DND-41 (cell line): ENCODE results near the gene CDH23.
A peak's percentile ranks its signal among the peaks of the same experiment; 100 is the strongest.

Source experiments
- ATAC-seq: fragments of 200-7000 bp; cut with Tn5 transposase; 3 replicates; pipeline ENCODE4 v1.9.1; 2021; ENCODE audit warnings: low read depth; ENCODE audit not compliant: insufficient read depth
- DNase-seq: peaks from one replicate; pipeline ENCODE4 v3.0.0-alpha.2; 2020
- H2AFZ ChIP-seq: 2 replicates; pipeline ENCODE4 v1.6.0; 2012; ENCODE audit warnings: low read depth, low read length
- H3K27ac ChIP-seq: 2 replicates; pipeline ENCODE4 v1.5.1; 2012; ENCODE audit warnings: low read length, inconsistent platforms
- H3K27me3 ChIP-seq: fragments of 200-600 bp; sonication (generic); 2 replicates; pipeline ENCODE4 v1.6.0; 2012; ENCODE audit warnings: low read length, mild to moderate bottlenecking, inconsistent platforms; ENCODE audit not compliant: insufficient read depth, poor library complexity
- H3K36me3 ChIP-seq: 2 replicates; pipeline ENCODE4 v1.5.1; 2012; ENCODE audit warnings: low read length, inconsistent platforms; ENCODE audit not compliant: insufficient read depth
- H3K4me1 ChIP-seq: 2 replicates; pipeline ENCODE4 v1.5.1; 2012; ENCODE audit warnings: mild to moderate bottlenecking, low read length; ENCODE audit not compliant: insufficient read depth
- H3K4me2 ChIP-seq: 2 replicates; pipeline ENCODE4 v1.6.0; 2012; ENCODE audit warnings: mild to moderate bottlenecking, moderate library complexity, low read length, inconsistent platforms; ENCODE audit not compliant: insufficient read depth
- H3K4me3 ChIP-seq, 2 experiments: fragments of 200-600 bp in 1 of 2; shearing (Covaris generic) in 1 of 2; 2 replicates each; pipeline ENCODE4 v1.5.1; 2012 to 2016; ENCODE audit warnings: inconsistent platforms in 2 of 2, low read length in 2 of 2, mild to moderate bottlenecking in 2 of 2, low read depth in 1 of 2, moderate library complexity in 1 of 2
- H3K79me2 ChIP-seq: 2 replicates; pipeline ENCODE4 v1.6.0; 2012; ENCODE audit warnings: low read length, inconsistent platforms; ENCODE audit not compliant: insufficient read depth
- H3K9ac ChIP-seq: 2 replicates; pipeline ENCODE4 v1.6.0; 2012; ENCODE audit warnings: low read depth, mild to moderate bottlenecking, inconsistent platforms, low read length, moderate library complexity
- H3K9me3 ChIP-seq: 2 replicates; pipeline ENCODE4 v1.5.1; 2012; ENCODE audit warnings: low read length, moderate library complexity, mild to moderate bottlenecking, inconsistent platforms; ENCODE audit not compliant: insufficient read depth, severe bottlenecking
- H4K20me1 ChIP-seq: 2 replicates; pipeline ENCODE4 v1.6.0; 2012; ENCODE audit warnings: low read length; ENCODE audit not compliant: insufficient read depth
- EZH2 ChIP-seq: IDR thresholded peaks from 3 replicates; pipeline ENCODE4 v1.6.1; 2012; ENCODE audit warnings: borderline replicate concordance, low read depth, mild to moderate bottlenecking, moderate library complexity, low read length, inconsistent platforms; ENCODE audit not compliant: severe bottlenecking
- TF ChIP-seq, protein P1 (sequence below): IDR thresholded peaks from 2 replicates; pipeline ENCODE4 v1.5.1; 2012; ENCODE audit warnings: borderline replicate concordance, low read length, moderate library complexity, mild to moderate bottlenecking; ENCODE audit not compliant: poor library complexity, severe bottlenecking; ENCODE audit errors: extremely low read depth

Gene CDH23

DNA sequence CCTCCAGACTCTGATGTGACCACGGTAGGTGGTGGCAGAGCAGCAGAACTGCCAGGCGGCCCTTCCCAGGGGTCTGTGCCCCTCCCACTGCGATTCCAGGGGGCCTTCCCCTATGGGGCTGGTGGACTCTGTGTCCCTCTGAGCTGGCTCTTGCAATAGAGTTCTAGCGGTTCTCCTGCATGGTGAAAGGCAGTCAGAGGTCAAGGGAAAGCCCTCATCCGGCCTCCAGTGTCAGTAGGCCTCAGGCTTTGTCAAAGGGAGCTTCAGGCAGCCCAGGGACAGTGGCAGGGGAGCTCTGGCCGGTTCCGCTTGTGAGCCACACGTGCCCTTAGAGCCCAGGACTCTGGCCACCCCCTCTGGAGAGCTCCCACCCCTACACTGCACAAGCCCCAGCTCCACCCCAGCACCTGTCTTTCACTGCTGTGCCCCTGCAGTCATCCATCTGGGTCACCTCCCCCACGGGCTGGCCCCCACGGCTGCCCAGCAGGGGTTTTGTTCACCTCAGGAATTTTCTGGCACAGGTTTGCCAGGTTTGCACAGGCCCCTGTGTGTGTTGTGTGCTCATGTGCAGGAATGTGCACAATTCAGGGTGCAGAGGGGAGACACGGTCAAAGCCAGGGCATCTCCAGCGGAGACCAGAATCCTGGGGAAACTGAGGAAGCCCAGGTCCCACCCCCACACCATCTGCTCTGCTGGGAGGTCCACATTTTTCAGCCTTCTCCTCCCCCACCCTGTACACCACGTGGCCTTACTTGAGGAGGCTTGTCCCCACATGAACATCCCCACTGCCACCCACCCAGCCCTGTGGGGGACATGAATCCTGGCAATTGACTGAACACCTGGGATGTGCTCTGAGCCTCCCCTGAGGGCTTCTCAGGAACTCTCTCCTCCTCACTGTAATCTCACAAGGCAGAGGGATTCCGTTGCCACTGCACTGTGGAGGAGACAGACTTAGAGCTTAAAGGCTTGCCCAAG lies 299.1 kb downstream of the CDH23 start:
- Histone ChIP-seq H4K20me1 (no peaks in the 10 kb centered on the region), H3K4me3 (no peak overlapping the region), H3K9ac (no peak overlapping the region), H2AFZ (no peak overlapping the region), H3K36me3 (no peaks in the 10 kb centered on the region), H3K4me2 (no peak overlapping the region), H3K27ac (no peak overlapping the region), H3K9me3 (no peaks in the 10 kb centered on the region), H3K4me1 (peaks cover 4% of the 10 kb centered on the region; the same call in 1 of the 2 replicates), H3K27me3 (no peaks in the 10 kb centered on the region), H3K79me2 (no peaks in the 10 kb centered on the region)
- ATAC-seq, result no peak
- no peak for DNase-seq
- TF ChIP-seq EZH2, result no peak
- TF ChIP-seq, protein P1, sequence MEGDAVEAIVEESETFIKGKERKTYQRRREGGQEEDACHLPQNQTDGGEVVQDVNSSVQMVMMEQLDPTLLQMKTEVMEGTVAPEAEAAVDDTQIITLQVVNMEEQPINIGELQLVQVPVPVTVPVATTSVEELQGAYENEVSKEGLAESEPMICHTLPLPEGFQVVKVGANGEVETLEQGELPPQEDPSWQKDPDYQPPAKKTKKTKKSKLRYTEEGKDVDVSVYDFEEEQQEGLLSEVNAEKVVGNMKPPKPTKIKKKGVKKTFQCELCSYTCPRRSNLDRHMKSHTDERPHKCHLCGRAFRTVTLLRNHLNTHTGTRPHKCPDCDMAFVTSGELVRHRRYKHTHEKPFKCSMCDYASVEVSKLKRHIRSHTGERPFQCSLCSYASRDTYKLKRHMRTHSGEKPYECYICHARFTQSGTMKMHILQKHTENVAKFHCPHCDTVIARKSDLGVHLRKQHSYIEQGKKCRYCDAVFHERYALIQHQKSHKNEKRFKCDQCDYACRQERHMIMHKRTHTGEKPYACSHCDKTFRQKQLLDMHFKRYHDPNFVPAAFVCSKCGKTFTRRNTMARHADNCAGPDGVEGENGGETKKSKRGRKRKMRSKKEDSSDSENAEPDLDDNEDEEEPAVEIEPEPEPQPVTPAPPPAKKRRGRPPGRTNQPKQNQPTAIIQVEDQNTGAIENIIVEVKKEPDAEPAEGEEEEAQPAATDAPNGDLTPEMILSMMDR, result no peak

GRCh38 chr10:71696628-71697326 lies 300.1 kb downstream of the CDH23 start:
- DNase-seq, result peak; percentile 79
- H3K4me1 ChIP-seq, result peaks cover 4% of the 10 kb centered on the region; the same call in 1 of the 2 replicates
- TF ChIP-seq EZH2, result no peak
- TF ChIP-seq, protein P1, result peak; percentile 90
- H3K79me2 ChIP-seq, result no peaks in the 10 kb centered on the region
- H3K4me2 ChIP-seq, result no peak overlapping the region
- no peak overlapping the region for H3K9ac ChIP-seq
- no peaks in the 10 kb centered on the region for H4K20me1 ChIP-seq
- no peak overlapping the region for H2AFZ ChIP-seq
- no peaks in the 10 kb centered on the region for H3K36me3 ChIP-seq
- H3K9me3 ChIP-seq, result no peaks in the 10 kb centered on the region
- H3K27ac ChIP-seq, result no peak overlapping the region
- no peak overlapping the region for H3K4me3 ChIP-seq
- no peaks in the 10 kb centered on the region for H3K27me3 ChIP-seq
- peak; percentile 97 for ATAC-seq

DNA sequence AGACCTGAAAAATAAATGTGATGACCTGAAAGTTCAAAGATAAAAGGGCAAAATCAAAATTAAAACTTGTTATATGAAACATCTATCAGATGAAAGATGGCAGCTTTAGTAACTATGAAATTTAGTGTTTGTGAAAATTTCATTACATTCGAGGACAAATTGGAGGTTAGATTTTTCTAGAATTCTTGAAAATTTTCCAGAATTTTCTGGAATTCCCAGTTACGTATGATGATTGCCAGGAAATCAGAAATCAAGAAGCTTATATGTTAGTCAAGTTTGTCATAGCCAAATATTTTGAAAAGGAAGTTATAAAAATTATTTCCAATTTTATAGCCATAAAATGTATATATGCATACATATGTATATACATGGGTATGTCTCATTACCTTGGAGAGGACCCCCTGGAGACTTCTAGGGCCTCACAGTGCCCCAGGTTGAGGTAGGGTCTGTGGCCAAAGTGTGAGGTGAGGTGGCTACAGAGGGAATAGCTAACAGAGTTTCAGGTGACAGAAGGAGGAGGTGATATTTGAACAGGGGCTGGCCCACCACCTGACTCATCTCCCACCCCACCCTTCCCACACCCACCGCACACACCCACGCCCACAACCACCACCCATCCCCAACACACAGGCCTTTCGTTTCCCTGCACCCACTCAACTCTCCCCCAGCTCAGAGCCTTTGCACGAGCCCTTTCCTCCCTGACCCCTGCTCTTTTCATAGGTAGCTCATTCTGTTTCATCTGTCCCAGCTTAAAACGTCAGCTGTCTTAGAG lies 301.4 kb downstream of the CDH23 start:
- no peak for DNase-seq
- no peak for ATAC-seq
- Histone ChIP-seq H3K9me3 (no peaks in the 10 kb centered on the region), H3K4me1 (peaks cover 4% of the 10 kb centered on the region; the same call in 1 of the 2 replicates), H3K4me2 (no peak overlapping the region), H3K27ac (no peak overlapping the region), H3K36me3 (no peaks in the 10 kb centered on the region), H3K27me3 (no peaks in the 10 kb centered on the region), H3K4me3 (no peak overlapping the region), H3K79me2 (no peaks in the 10 kb centered on the region), H2AFZ (no peak overlapping the region), H3K9ac (no peak overlapping the region), H4K20me1 (no peaks in the 10 kb centered on the region; the same call in 1 of the 2 replicates)
- TF ChIP-seq EZH2, result no peak
- TF ChIP-seq, protein P1, result no peak
